Epithelial cell of esophagus (primary cell): Measurements from ENCODE around the gene ERAP2.

Experiments
- DNase-seq: peaks from one replicate; pipeline ENCODE4 v3.0.0; 2010; ENCODE audit warnings: low read depth
- H3K4me3 ChIP-seq: 2 replicates; pipeline ENCODE4 v1.5.1; 2011; ENCODE audit warnings: mild to moderate bottlenecking, low read length, control low read depth
- TF ChIP-seq, protein P1 (sequence below): IDR thresholded peaks from 2 replicates; pipeline ENCODE4 v1.5.1; 2011; ENCODE audit warnings: low read depth, mild to moderate bottlenecking, low read length, control low read depth, inconsistent platforms; ENCODE audit not compliant: insufficient read depth; ENCODE audit errors: missing control alignments

The ERAP2 gene

DNA sequence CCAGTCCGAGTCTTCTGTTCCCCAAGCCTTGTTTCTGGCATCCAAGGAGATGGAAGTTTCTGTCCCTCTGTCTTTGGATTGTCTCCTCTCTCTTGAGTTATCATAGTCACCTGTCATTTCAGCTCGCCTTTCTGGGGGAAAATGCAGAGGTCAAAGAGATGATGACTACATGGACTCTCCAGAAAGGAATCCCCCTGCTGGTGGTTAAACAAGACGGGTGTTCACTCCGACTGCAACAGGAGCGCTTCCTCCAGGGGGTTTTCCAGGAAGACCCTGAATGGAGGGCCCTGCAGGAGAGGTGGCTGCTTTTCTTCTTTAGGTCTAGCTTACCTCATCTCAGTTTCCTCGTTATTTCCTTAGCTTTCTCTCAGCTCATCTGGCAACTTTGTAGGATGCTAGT lies 25.1 kb downstream of the ERAP2 start:
- no peak overlapping the region for H3K4me3 ChIP-seq
- no peak for DNase-seq
- TF ChIP-seq, protein P1, sequence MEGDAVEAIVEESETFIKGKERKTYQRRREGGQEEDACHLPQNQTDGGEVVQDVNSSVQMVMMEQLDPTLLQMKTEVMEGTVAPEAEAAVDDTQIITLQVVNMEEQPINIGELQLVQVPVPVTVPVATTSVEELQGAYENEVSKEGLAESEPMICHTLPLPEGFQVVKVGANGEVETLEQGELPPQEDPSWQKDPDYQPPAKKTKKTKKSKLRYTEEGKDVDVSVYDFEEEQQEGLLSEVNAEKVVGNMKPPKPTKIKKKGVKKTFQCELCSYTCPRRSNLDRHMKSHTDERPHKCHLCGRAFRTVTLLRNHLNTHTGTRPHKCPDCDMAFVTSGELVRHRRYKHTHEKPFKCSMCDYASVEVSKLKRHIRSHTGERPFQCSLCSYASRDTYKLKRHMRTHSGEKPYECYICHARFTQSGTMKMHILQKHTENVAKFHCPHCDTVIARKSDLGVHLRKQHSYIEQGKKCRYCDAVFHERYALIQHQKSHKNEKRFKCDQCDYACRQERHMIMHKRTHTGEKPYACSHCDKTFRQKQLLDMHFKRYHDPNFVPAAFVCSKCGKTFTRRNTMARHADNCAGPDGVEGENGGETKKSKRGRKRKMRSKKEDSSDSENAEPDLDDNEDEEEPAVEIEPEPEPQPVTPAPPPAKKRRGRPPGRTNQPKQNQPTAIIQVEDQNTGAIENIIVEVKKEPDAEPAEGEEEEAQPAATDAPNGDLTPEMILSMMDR = no peak

DNA sequence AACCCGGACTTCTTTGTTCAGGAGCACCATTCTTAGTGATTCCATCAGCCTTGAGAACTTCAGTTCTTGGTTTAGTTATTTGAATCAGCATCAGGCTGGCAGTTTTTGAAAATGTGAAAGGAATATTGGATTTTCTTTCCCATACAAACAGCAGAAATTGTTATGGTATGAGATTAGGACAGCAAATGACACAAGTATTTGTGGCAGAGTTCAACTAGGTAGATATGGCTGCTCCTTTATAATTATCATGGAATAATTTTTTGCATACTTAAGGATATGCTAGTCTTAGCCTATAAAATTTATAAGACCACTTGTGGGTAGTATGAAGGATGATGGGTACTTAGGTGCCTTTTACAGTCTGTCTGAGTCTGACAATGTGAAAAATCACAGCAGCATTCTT lies 25.5 kb downstream of the ERAP2 start:
- TF ChIP-seq, protein P1 = no peak
- DNase-seq = no peak
- no peak overlapping the region for H3K4me3 ChIP-seq

DNA sequence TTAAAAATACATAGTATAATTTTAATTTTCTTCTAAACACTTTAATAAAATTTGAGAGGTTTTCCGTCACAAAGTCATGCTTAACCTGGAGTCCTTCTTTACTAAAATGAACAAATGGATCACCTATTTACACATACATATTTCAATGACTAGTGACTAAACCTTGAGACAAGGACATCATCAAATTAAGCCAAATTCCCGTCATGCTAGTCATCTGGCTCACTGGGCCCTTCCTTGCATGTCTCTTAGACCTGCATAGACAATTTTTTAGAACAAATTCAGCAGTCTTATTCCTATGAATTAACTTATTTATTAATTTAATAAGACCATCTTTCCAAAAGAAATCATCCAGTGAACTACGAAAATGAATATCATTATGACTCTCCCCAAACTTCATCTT lies 26.6 kb downstream of the ERAP2 start:
- TF ChIP-seq, protein P1 = no peak
- DNase-seq = no peak

DNA sequence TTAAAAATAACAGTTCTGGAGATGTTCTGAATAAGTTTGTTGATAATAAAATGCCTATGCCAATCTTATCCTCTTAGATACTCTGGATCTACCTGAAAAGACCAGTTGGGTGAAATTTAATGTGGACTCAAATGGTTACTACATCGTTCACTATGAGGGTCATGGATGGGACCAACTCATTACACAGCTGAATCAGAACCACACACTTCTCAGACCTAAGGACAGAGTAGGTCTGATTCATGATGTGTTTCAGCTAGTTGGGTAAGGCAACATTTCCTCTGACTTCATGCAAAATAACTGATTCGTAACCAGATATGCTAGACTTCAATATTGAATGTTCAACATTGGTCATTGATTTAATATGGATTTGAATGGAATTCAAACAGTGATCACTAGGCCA lies 27.0 kb downstream of the ERAP2 start:
- DNase-seq = peak; percentile 24
- TF ChIP-seq, protein P1 = no peak
- H3K4me3 ChIP-seq = no peak overlapping the region

More for the DNA sequence above, 26.6 kb downstream of the ERAP2 start:
- no peak overlapping the region for H3K4me3 ChIP-seq

DNA sequence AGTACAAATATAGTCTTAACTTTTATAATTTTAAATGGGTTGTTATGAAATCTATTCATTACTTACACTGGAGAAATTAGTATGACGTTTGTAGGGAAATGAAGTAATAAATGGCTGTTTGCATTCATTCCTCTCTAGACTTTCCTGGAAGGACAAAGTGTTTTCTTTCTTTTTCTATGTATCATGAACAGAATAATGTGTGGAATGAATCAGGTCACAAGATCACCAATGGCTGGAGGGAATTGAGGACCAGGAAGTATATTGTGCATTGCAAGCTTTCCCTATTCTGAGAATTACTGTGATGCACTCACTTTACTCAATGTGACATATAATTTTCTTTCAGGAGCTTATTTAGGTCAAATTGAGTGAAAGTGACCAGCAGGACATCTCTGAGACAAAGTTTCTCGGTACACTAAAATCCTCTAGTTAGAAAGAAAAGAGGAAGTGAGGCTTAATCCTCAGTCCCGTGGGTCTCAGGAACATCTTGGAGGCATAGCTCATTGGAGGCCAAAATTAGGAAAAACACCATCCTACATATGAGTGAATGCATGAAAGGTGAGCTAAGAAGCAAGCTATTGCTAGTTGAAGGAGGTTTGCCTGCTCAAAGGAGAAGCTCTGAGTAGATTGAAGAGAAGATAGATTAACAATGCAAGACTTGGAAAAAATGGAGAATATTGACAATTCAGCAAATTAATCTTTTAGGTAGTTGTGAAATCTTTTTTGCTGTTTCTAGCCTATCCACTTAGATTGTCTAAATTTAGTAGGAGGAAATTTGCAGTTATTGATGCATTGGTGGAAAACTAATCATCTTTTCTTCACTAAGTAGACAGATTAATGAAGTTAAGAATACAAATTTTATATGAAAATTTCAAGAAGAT lies 28.0 kb downstream of the ERAP2 start:
- no peak overlapping the region for H3K4me3 ChIP-seq
- no peak for DNase-seq
- TF ChIP-seq, protein P1 = no peak

DNA sequence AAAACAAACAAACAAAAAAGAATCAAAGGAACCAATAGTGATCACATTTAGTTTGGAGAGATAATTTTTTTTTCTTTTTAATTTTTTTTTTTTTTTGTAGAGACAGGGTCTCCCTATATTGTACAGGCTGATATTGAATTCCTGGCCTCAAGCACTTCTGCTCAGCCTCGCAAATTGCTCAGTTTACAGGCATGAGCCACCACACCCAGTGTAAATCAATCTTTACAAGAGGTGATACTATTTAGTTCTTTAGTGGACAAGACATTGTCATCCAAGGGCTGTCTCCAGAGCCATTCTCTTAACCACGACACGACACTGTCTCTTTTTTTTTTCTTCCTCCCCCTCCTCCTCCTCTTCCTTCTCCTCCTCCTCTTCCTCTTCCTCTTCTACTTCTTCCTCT lies 29.6 kb downstream of the ERAP2 start:
- DNase-seq = no peak
- TF ChIP-seq, protein P1 = no peak
- H3K4me3 ChIP-seq = no peak overlapping the region

DNA sequence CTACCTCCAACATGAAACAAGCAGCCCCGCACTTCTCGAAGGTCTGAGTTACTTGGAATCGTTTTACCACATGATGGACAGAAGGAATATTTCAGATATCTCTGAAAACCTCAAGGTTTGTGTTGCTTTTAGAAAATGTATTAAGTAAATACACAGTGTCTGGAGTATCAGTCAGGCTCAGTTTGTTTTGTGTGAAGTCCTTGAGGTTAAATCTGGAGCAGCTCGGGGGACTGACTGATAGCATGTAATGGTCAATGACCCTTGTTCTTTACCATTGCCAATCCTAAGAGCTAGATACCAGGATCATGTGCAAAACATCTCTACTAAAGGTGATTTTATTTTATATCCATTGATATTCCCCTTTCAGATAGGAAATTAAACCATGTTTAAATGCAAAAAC lies 32.7 kb downstream of the ERAP2 start:
- TF ChIP-seq, protein P1 = no peak
- no peak for DNase-seq
- H3K4me3 ChIP-seq = no peak overlapping the region
